ENCODE measurements around the gene TTC33. TPM values are rescaled to one million over a fixed set of nuclear protein-coding genes. Genes with fewer than 3 reads are reported as not detected.
"Not testable (repeated sequence)": the region's sequence is repeated elsewhere in the genome, so short reads cannot be mapped to it uniquely, and the experiment has no call there.

The TTC33 gene
- total RNA-seq, 1 experiment from 2014 or later = 12.6 TPM

GRCh38 chr5:40714001-40714400 is 41.8 kb downstream of the TTC33 start:
- Histone ChIP-seq H3K9me3 (ENCODE audit: control insufficient read depth, insufficient read depth, low read depth, low read length) (no peaks in the 10 kb centered on the region), H3K36me3 (ENCODE audit: control insufficient read depth, insufficient read depth, low read length) (no peaks in the 10 kb centered on the region), H3K27ac (ENCODE audit: low read length) (no peak overlapping the region), H3K4me3 (ENCODE audit: low read depth in 2 of 2, low read length in 2 of 2) (no peak overlapping the region), H3K27me3 (ENCODE audit: control insufficient read depth, insufficient read depth, low read length) (no peaks in the 10 kb centered on the region), H3K4me1 (ENCODE audit: control insufficient read depth, insufficient read depth, low read length) (peaks cover 5% of the 10 kb centered on the region; the same call in 1 of the 2 replicates)
- POLR2A ChIA-PET = no interaction called here
- TF ChIP-seq SIN3A (IDR thresholded peaks at IDR 0.05; ENCODE audit: borderline replicate concordance, insufficient read depth, low read depth, low read length) = no peak
- no peak for TF ChIP-seq REST (IDR thresholded peaks at IDR 0.05; ENCODE audit: insufficient read depth in 1 of 2, low read depth in 2 of 2, low read length in 1 of 2)
- no peak for TF ChIP-seq TCF7L2 (IDR thresholded peaks at IDR 0.05; ENCODE audit: low read depth, low read length)
- TF ChIP-seq POLR2AphosphoS5 (IDR thresholded peaks at IDR 0.05; ENCODE audit: low read depth, low read length) = no peak
- no peak for TF ChIP-seq CTCF (IDR thresholded peaks at IDR 0.05)
- in situ Hi-C loops (cut with HindIII; ENCODE audit: low pct_unique_long_range_greater_than_20kb, low sequenced_read_pairs) = no loop called here
- DNase-seq (ENCODE audit: low read depth, low spot score) (no peak), ATAC-seq (no peak)
- intact Hi-C loops (cut with micrococcal nuclease; ENCODE audit: unreplicated experiment) = no loop called here
- CTCF ChIA-PET = no interaction called here
- no TSS peak for BruUV-seq (replicated peaks)

- H3K27me3 ChIP-seq (ENCODE audit: control insufficient read depth, insufficient read depth, low read length); in situ Hi-C loops (cut with HindIII; ENCODE audit: low pct_unique_long_range_greater_than_20kb, low sequenced_read_pairs); POLR2A ChIA-PET; DNase-seq (ENCODE audit: low read depth, low spot score); H3K4me3 ChIP-seq (ENCODE audit: low read depth in 2 of 2, low read length in 2 of 2); ATAC-seq; intact Hi-C loops (cut with micrococcal nuclease; ENCODE audit: unreplicated experiment); BruUV-seq (replicated peaks); H3K4me1 ChIP-seq (ENCODE audit: control insufficient read depth, insufficient read depth, low read length); H3K36me3 ChIP-seq (ENCODE audit: control insufficient read depth, insufficient read depth, low read length); H3K9me3 ChIP-seq (ENCODE audit: control insufficient read depth, insufficient read depth, low read depth, low read length); H3K27ac ChIP-seq (ENCODE audit: low read length); CTCF ChIA-PET: not testable (repeated sequence)
Observed at GRCh38 chr5:40710575-40710974, 45.2 kb downstream of the TTC33 start.

GRCh38 chr5:40705484-40705883 is 50.3 kb downstream of the TTC33 start:
- CTCF ChIA-PET; DNase-seq (ENCODE audit: low read depth, low spot score); H3K36me3 ChIP-seq (ENCODE audit: control insufficient read depth, insufficient read depth, low read length); POLR2A ChIA-PET; H3K9me3 ChIP-seq (ENCODE audit: control insufficient read depth, insufficient read depth, low read depth, low read length); H3K4me1 ChIP-seq (ENCODE audit: control insufficient read depth, insufficient read depth, low read length); intact Hi-C loops (cut with micrococcal nuclease; ENCODE audit: unreplicated experiment); H3K27me3 ChIP-seq (ENCODE audit: control insufficient read depth, insufficient read depth, low read length); H3K4me3 ChIP-seq (ENCODE audit: low read depth in 2 of 2, low read length in 2 of 2); ATAC-seq; in situ Hi-C loops (cut with HindIII; ENCODE audit: low pct_unique_long_range_greater_than_20kb, low sequenced_read_pairs); BruUV-seq (replicated peaks); H3K27ac ChIP-seq (ENCODE audit: low read length): not testable (repeated sequence)

GRCh38 chr5:40702027-40702426 is 53.7 kb downstream of the TTC33 start:
- ATAC-seq; in situ Hi-C loops (cut with HindIII; ENCODE audit: low pct_unique_long_range_greater_than_20kb, low sequenced_read_pairs); H3K9me3 ChIP-seq (ENCODE audit: control insufficient read depth, insufficient read depth, low read depth, low read length); H3K27me3 ChIP-seq (ENCODE audit: control insufficient read depth, insufficient read depth, low read length); H3K4me1 ChIP-seq (ENCODE audit: control insufficient read depth, insufficient read depth, low read length); H3K27ac ChIP-seq (ENCODE audit: low read length); BruUV-seq (replicated peaks); H3K4me3 ChIP-seq (ENCODE audit: low read depth in 2 of 2, low read length in 2 of 2); CTCF ChIA-PET; DNase-seq (ENCODE audit: low read depth, low spot score); H3K36me3 ChIP-seq (ENCODE audit: control insufficient read depth, insufficient read depth, low read length); intact Hi-C loops (cut with micrococcal nuclease; ENCODE audit: unreplicated experiment); POLR2A ChIA-PET: not testable (repeated sequence)
